ENCODE measurements around the gene GRM7. TPM values are rescaled to one million over a fixed set of nuclear protein-coding genes. Genes with fewer than 3 reads are reported as not detected.

The GRM7 gene
- total and polyA plus RNA-seq, 4 donors = 0.08 to 0.33 TPM; not detected in 2

GRCh38 chr3:7215706-7216105, 354.8 kb downstream of the GRM7 start (continued):
- TF ChIP-seq ZBTB33 (IDR thresholded peaks at IDR 0.05) (no peak), JUND (IDR thresholded peaks at IDR 0.05) (no peak), YY1 (IDR thresholded peaks at IDR 0.05) (no peak), HNF4A (conservative IDR thresholded peaks at IDR 0.05) (no peak), EGR1 (IDR thresholded peaks at IDR 0.05; ENCODE audit: low read depth in 2 of 2) (no peak)

GRCh38 chr3:7226393-7226792, 365.5 kb downstream of the GRM7 start:
- H3K36me3 ChIP-seq (ENCODE audit: control insufficient read depth in 4 of 4, insufficient read depth in 3 of 4, low read depth in 1 of 4, low read length in 3 of 4) = no peaks in the 10 kb centered on the region
- peaks cover 0 to 2% (median 0%) of the 10 kb centered on the region in 4 donors for H3K9me3 ChIP-seq (ENCODE audit: control insufficient read depth in 4 of 4, low read length in 3 of 4)
- no peak overlapping the region for H3K4me3 ChIP-seq (ENCODE audit: low read depth in 1 of 3, low read length in 3 of 3)
- no peak overlapping the region for H3K9ac ChIP-seq (ENCODE audit: low read depth in 1 of 2, low read length in 2 of 2)
- DNase-seq (ENCODE audit: low spot score) = no peak
- TF ChIP-seq TAF1 (conservative IDR thresholded peaks at IDR 0.05) = no peak
- TF ChIP-seq MAX (IDR thresholded peaks at IDR 0.05) = no peak
- TF ChIP-seq NR2F2 (IDR thresholded peaks at IDR 0.05) = no peak
- TF ChIP-seq JUND (IDR thresholded peaks at IDR 0.05) = no peak
- TF ChIP-seq CTCF (IDR thresholded peaks at IDR 0.05; ENCODE audit: low read depth, low read length, missing input control) = no peak
- TF ChIP-seq YY1 (IDR thresholded peaks at IDR 0.05) = no peak
- no peak for TF ChIP-seq HNF4G (IDR thresholded peaks at IDR 0.05)
- TF ChIP-seq SP1 (IDR thresholded peaks at IDR 0.05) = no peak
- TF ChIP-seq RAD21 (IDR thresholded peaks at IDR 0.05) = no peak
- no peak for TF ChIP-seq FOXA2 (IDR thresholded peaks at IDR 0.05)
- no peak for TF ChIP-seq REST (IDR thresholded peaks at IDR 0.05)
- TF ChIP-seq GABPA (IDR thresholded peaks at IDR 0.05 in 1 of 2, conservative IDR thresholded peaks at IDR 0.05 in 1 of 2) = no peak
- no peak for TF ChIP-seq FOXA1 (IDR thresholded peaks at IDR 0.05)
- no peak for TF ChIP-seq EGR1 (IDR thresholded peaks at IDR 0.05; ENCODE audit: low read depth in 2 of 2)
- TF ChIP-seq ZBTB33 (IDR thresholded peaks at IDR 0.05) = no peak
- TF ChIP-seq RXRA (IDR thresholded peaks at IDR 0.05) = no peak
- TF ChIP-seq HNF4A (conservative IDR thresholded peaks at IDR 0.05) = no peak
- no peak for TF ChIP-seq ATF3 (IDR thresholded peaks at IDR 0.05)
- no peak overlapping the region for H3K27ac ChIP-seq (ENCODE audit: low read depth in 1 of 2, low read length in 2 of 2)
- H3K4me1 ChIP-seq (ENCODE audit: control insufficient read depth in 4 of 4, insufficient read depth in 4 of 4, low read length in 3 of 4) = no peaks in the 10 kb centered on the region
- WGBS = 92% methylated on average over 4 of the region's 4 CpGs
- H3K27me3 ChIP-seq (ENCODE audit: control insufficient read depth in 4 of 4, insufficient read depth in 4 of 4, low read length in 3 of 4) = no peaks in the 10 kb centered on the region

Measured in liver (tissue), 9 donors.